Measurements from ENCODE around the gene MBD1.

The MBD1 gene

DNA sequence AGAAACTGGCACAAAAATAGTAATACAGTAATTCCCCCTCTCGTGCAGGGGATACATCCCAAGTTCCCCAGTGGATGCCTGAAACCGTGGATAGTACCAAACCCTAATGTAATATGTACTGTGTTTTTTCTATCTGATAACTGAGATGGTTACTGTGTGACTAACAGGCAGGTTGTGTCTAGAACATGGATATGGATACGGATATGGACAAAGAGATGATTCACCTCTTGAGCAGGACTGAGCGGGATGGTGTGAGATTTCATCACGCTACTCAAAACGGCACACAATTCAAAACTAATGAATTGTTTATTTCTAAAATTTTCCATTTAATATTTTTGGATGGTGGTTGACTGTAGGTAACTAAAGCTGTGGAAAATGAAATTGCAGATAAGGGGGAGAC lies 3.4 kb downstream of the MBD1 start:
- TF ChIP-seq, protein P1, sequence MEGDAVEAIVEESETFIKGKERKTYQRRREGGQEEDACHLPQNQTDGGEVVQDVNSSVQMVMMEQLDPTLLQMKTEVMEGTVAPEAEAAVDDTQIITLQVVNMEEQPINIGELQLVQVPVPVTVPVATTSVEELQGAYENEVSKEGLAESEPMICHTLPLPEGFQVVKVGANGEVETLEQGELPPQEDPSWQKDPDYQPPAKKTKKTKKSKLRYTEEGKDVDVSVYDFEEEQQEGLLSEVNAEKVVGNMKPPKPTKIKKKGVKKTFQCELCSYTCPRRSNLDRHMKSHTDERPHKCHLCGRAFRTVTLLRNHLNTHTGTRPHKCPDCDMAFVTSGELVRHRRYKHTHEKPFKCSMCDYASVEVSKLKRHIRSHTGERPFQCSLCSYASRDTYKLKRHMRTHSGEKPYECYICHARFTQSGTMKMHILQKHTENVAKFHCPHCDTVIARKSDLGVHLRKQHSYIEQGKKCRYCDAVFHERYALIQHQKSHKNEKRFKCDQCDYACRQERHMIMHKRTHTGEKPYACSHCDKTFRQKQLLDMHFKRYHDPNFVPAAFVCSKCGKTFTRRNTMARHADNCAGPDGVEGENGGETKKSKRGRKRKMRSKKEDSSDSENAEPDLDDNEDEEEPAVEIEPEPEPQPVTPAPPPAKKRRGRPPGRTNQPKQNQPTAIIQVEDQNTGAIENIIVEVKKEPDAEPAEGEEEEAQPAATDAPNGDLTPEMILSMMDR (conservative IDR thresholded peaks at IDR 0.05; ENCODE audit: low read length) = no peak
- no peak overlapping the region for H3K4me3 ChIP-seq (ENCODE audit: low read length)
- no peak for DNase-seq (ENCODE audit: low read depth)

DNA sequence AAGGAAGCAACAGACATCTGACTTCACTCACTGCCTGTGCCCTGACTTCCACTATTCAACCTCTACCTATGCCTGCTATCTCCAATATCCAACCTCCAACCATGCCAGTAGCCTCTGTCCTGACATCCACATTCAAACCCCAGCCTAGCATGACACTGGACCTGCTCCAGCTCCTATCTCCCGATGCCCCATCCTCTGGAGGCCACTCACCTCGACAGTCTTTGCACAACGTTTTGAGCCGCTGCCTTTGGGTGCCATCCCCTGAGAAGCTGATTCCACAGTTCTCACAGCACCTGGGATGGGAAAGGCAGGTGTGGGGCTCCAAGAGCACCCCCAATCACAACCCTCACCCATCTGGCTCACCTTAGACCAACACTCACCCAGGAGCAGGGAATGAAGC lies 4.9 kb downstream of the MBD1 start:
- DNase-seq (ENCODE audit: low read depth) = no peak
- H3K4me3 ChIP-seq (ENCODE audit: low read length) = no peak overlapping the region
- TF ChIP-seq, protein P1 (conservative IDR thresholded peaks at IDR 0.05; ENCODE audit: low read length) = no peak

DNA sequence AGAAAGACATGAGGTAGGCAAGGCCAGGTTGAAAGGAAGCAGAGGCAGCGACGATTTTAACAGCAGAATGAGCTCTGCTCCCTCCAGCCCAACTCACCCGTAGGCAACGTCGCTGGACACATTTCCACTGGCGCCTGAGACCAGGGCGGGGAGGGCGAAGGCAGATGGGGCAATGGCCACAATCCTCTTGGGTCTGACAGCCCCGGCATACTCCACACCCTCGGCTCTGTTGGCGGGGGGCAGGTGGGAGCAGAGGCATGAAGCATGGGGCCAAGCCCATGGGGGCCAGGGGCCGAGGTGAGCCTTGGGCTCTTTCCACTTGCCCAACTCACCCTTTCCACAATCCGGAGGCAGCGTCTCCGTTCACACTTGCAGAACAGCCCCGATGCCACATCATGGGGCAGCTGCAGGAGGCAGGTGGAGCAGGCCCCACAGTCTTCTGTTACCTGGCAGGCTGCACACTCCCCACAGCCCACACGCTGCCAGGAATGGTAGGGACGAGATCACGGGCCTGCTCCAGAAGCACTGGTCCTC lies 5.8 kb downstream of the MBD1 start:
- no peak overlapping the region for H3K4me3 ChIP-seq (ENCODE audit: low read length)
- TF ChIP-seq, protein P1 (conservative IDR thresholded peaks at IDR 0.05; ENCODE audit: low read length) = no peak

GRCh38 chr18:50274941-50275340 lies 6.4 kb downstream of the MBD1 start:
- TF ChIP-seq, protein P1 (conservative IDR thresholded peaks at IDR 0.05; ENCODE audit: low read length) = no peak
- no peak for DNase-seq (ENCODE audit: low read depth)
- H3K4me3 ChIP-seq (ENCODE audit: low read length) = no peak overlapping the region

More for the DNA sequence above, 5.8 kb downstream of the MBD1 start:
- DNase-seq (ENCODE audit: low read depth) = no peak

GRCh38 chr18:50274044-50274442 lies 7.3 kb downstream of the MBD1 start:
- no peak overlapping the region for H3K4me3 ChIP-seq (ENCODE audit: low read length)
- TF ChIP-seq, protein P1 (conservative IDR thresholded peaks at IDR 0.05; ENCODE audit: low read length) = no peak
- no peak for DNase-seq (ENCODE audit: low read depth)

DNA sequence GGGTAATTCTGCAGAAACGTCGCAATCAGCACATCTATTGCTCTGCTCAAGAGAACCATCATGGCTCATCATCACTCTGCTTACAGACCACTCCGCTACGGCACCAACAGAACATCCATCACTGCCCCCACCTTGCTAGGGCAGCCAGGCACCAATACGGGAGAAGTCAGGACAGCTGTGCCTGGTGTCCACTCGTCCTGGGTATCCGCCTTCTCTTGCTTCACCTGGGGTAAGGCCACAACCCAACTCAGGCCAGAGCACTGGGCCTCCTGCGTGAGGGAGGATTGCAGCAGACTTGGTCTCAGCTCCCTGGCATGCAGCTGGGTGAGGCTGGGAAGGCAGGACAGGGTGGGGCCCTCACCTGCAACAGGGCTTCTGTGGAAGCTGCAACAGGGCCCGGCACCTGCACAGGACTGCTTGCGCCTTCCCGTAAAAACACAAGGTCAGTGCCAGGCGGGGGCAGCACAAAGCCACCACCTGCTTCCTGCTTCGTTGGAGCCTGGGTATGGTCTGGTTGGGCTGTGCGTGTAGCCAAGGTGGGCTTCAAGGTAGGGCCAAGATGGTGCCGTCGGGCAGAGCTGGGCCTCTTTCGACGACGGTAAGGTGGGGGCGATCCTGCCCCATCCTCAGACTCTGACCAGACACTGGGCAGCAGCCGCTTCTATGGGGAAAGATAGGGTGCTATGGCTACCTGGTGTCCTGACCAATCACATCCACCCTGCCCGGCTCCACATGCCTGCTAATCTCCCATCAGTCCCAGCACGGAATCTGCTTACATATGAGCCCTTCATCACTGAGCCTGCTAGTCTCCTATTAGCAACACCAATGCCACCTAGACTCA lies 7.9 kb downstream of the MBD1 start:
- TF ChIP-seq, protein P1 (conservative IDR thresholded peaks at IDR 0.05; ENCODE audit: low read length) = no peak

GRCh38 chr18:50272568-50272967 lies 8.8 kb downstream of the MBD1 start:
- DNase-seq (ENCODE audit: low read depth) = no peak
- TF ChIP-seq, protein P1 (conservative IDR thresholded peaks at IDR 0.05; ENCODE audit: low read length) = no peak
- H3K4me3 ChIP-seq (ENCODE audit: low read length) = no peak overlapping the region

More for the DNA sequence above, 7.9 kb downstream of the MBD1 start:
- no peak for DNase-seq (ENCODE audit: low read depth)
- H3K4me3 ChIP-seq (ENCODE audit: low read length) = no peak overlapping the region

All from AG10803 (cell line).